Mucosa of descending colon (tissue), 3 donors: ENCODE results near the gene MAPK8IP2. TPM values are rescaled to one million over a fixed set of nuclear protein-coding genes. Genes with fewer than 3 reads are reported as not detected.
A peak's percentile ranks its signal among the peaks of the same experiment; 100 is the strongest.

Source experiments
- ATAC-seq: fragments of 200-7000 bp; cut with Tn5 transposase; one replicate; pipeline ENCODE4 v1.9.1; 2020; ENCODE audit warnings: mild to moderate bottlenecking, moderate library complexity
- DNase-seq, 3 donors: peaks; one replicate each; pipeline ENCODE4 v3.0.0-alpha.2; 2020
- H3K36me3 ChIP-seq: fragments of 200-600 bp; one replicate; pipeline ENCODE4 v1.8.0; 2021; ENCODE audit warnings: low read depth, mild to moderate bottlenecking
- H3K4me1 ChIP-seq: fragments of 200-600 bp; one replicate; pipeline ENCODE4 v1.8.0; 2021; ENCODE audit warnings: low read depth, mild to moderate bottlenecking
- H3K4me3 ChIP-seq: fragments of 200-600 bp; one replicate; pipeline ENCODE4 v1.8.0; 2021; ENCODE audit warnings: mild to moderate bottlenecking
- H3K9me3 ChIP-seq: fragments of 200-600 bp; one replicate; pipeline ENCODE4 v1.8.0; 2021; ENCODE audit warnings: mild to moderate bottlenecking
- intact Hi-C, 2 donors: fragments of 100-400 bp; cut with DNase I in 1 of 2; cut with micrococcal nuclease in 1 of 2; formaldehyde crosslinking; loops; one replicate each; pipeline versions ENCODE4 v1.11.0 to v1.11.1; 2022; cut with DNase I, micrococcal nuclease
- total RNA-seq, 3 donors: library from RNA; stranded (reverse); fragmentation: NEBNext Ultra II Directional in 2 of 3; extraction: Animal tissue kit (Norgen Biotek cat#: 25700) in 2 of 3; gene quantifications; one replicate each; pipeline versions ENCODE4 v1.2.1 to v1.2.4, GENCODE V29; 2021 to 2023
- TF ChIP-seq, protein P1 (sequence below): fragments of 200-600 bp; IDR thresholded peaks from one replicate; pipeline ENCODE4 v1.8.0; 2022; ENCODE audit warnings: antibody characterized with exemption, mild to moderate bottlenecking
- donor health status: DM: no; HTN: no; CAD: no; lungs with moderate emphysema.
- donor health status: DM: no; HTN: no; CAD: no.
- donor health status: DM: no; HTN: yes; CAD: no.

The MAPK8IP2 gene
- total RNA-seq, 3 donors from 2014 or later = 0.63 to 4.2 (median 0.64) TPM

DNA sequence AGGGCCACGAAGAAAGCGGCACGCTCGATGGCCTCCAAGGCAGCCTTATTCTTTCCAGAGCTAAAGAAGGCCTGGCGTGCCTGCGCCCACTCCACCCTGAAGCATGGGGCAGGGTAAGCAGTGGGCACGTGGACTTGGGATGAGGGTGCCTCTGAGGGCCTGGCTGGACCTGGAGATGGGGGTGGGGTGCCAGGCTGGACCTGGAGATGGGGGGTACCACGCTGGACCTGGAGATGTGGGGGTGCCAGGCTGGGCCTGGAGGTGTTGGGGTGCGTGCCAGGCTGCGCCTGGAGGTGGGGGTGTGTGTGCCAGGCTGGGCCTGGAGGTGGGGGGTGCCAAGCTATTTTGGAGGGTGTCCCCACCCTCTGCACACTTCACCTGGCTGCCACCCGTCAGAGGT, 27.6 kb upstream of the MAPK8IP2 start:
- Histone ChIP-seq H3K36me3 (no peaks in the 10 kb centered on the region), H3K9me3 (no peaks in the 10 kb centered on the region), H3K4me1 (peaks cover 13% of the 10 kb centered on the region), H3K4me3 (no peak overlapping the region)
- DNase-seq (no peak), ATAC-seq (no peak)
- intact Hi-C loops = no loop called here
- TF ChIP-seq, protein P1, sequence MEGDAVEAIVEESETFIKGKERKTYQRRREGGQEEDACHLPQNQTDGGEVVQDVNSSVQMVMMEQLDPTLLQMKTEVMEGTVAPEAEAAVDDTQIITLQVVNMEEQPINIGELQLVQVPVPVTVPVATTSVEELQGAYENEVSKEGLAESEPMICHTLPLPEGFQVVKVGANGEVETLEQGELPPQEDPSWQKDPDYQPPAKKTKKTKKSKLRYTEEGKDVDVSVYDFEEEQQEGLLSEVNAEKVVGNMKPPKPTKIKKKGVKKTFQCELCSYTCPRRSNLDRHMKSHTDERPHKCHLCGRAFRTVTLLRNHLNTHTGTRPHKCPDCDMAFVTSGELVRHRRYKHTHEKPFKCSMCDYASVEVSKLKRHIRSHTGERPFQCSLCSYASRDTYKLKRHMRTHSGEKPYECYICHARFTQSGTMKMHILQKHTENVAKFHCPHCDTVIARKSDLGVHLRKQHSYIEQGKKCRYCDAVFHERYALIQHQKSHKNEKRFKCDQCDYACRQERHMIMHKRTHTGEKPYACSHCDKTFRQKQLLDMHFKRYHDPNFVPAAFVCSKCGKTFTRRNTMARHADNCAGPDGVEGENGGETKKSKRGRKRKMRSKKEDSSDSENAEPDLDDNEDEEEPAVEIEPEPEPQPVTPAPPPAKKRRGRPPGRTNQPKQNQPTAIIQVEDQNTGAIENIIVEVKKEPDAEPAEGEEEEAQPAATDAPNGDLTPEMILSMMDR = no peak

DNA sequence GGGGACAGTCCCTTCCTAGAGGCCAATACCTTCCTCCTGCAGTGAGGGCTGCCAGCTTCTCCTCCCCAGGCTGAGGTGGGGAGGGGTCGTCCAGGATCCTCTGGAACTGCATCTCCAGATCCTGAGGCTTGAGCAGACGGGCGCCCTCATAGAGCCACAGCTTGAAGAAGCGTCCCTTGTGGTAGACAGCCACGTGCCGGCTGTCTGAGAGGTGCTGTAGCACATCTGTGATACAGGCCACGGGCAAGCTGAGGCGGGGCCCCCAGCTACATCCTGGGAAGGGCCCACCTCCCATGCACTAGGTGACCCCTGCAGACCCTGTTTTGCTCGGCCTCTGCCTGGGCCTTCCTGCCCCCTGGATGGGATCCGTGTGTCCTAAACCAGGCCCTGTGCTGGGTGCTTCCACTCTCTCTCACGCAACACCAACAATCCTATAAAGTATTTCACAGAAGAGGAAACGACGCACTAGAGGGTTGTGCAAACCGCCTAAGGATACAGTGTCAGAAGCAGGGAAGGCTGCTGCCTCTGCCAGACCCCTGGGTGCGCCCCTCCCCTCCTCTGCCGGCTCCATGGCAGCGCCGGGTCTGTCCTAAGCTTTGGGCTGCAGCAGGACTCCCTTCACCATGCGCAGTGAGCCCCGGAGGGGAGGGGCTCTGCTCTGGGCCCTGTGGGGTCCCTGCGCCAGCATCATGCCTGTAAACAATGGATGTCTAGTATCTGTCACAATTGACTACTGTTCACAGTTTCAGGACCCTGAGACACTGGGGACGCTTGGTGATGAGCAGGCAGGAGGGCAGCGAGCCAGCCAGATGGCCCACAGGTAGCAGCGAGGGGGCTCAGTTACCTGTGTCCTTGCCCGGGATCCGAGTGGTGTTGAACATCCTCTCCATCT, 26.9 kb upstream of the MAPK8IP2 start:
- Histone ChIP-seq H3K36me3 (no peaks in the 10 kb centered on the region), H3K4me1 (peaks cover 10% of the 10 kb centered on the region), H3K4me3 (no peak overlapping the region), H3K9me3 (no peaks in the 10 kb centered on the region)
- ATAC-seq = no peak
- TF ChIP-seq, protein P1 = no peak
- intact Hi-C loops = no loop called here
- no peak for DNase-seq

DNA sequence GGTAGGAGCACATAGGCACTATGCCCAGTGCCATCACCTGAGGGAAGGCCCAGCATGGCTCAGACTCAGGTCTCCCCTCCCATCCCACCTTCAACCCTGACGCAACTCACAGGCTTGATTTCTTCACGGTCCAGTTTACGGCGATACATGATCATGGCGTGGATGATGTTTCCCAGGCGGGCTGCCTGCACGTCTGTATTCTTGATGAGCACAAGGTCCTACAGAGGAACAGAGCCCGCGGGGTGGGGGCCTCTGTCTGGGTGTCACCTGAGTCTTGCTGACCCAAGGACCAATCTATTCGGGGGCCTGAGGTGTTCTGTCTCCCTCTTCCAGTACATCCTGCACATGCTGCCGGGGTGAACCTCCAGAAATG, 26.2 kb upstream of the MAPK8IP2 start:
- intact Hi-C loops = no loop called here
- H3K9me3 ChIP-seq = no peaks in the 10 kb centered on the region
- TF ChIP-seq, protein P1 = no peak
- DNase-seq (no peak), ATAC-seq (no peak)
- no peaks in the 10 kb centered on the region for H3K36me3 ChIP-seq
- H3K4me1 ChIP-seq = peaks cover 3% of the 10 kb centered on the region
- H3K4me3 ChIP-seq = no peak overlapping the region

DNA sequence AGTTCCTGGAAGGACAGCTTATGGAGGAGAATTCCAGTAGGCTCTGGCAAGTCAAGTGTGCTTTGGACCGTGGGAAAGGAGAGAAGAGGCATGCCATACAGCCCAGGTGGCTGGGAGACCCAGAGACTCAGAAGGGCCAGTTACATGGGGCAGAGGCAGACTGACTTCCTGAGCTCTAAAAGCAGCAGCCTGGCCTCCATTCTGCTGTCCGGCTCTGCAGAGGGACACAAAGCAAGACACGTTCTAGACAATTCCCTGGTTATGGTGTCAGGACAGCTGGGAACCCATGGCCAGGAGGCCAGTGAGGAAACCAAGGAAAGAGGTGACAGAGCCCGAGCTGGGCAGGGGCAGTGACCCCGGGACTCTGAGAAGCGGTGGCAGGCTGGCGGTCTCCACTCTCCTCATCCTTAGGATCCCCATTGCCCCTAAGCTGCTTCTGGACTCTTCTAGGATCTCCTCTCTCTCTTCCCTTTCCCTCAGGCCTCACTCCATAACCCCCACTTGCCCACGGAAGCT, 25.1 kb upstream of the MAPK8IP2 start:
- ATAC-seq (no peak), DNase-seq (no peak)
- no peaks in the 10 kb centered on the region for H3K9me3 ChIP-seq
- intact Hi-C loops = no loop called here
- TF ChIP-seq, protein P1 = no peak
- peaks cover 3% of the 10 kb centered on the region for H3K4me1 ChIP-seq
- H3K36me3 ChIP-seq = no peaks in the 10 kb centered on the region
- H3K4me3 ChIP-seq = no peak overlapping the region

DNA sequence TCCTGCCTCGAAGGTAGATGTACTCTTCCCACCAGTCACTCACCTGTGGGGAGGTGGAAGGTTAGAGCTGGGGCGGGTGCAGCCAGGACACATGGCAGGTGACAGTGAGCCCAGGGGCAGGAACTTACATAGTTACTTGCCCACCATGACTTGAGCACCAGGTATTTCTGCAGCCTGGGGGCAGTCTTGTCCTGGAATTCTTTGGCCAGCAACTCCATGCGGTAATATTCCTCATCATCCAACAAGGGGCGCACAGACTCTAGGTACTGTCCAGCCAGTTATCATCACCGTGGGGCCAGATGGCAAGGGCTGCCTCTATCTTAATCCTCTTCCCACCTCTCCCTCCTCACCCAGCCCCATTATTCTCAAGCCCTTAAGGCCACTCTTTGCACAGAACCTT, 24.5 kb upstream of the MAPK8IP2 start:
- no peak overlapping the region for H3K4me3 ChIP-seq
- ATAC-seq (peak; percentile 41), DNase-seq (peak in 1 of 3 donors; percentile 55)
- peaks cover 3% of the 10 kb centered on the region for H3K4me1 ChIP-seq
- no peaks in the 10 kb centered on the region for H3K9me3 ChIP-seq
- intact Hi-C loops = no loop called here
- no peaks in the 10 kb centered on the region for H3K36me3 ChIP-seq
- TF ChIP-seq, protein P1 = no peak
